ENCODE results near the gene ARVCF. TPM values are rescaled to one million over a fixed set of nuclear protein-coding genes. Genes with fewer than 3 reads are reported as not detected.

The ARVCF gene
- total RNA-seq, 3 donors from 2014 or later: 11.2 to 15.3 (median 15.1) TPM

DNA sequence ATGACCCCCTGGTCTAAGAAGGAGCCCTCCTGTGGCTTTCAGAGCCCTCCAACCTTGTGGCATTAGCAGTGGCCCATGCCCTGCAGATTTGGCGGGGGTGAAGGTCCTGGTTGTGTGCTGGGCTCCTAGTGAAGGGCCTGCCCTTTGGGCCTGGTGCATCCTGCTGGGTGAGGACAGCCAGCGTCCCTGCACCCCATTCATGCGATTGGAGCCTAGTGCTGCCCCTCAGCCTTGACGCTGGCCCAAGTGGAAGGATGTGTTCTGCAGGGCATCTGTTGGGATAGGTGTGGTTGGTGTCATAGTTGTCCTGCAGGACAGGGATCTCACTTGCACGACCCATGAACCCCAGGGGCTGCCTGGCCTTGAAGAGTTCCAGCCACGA is 35.3 kb upstream of the ARVCF start:
- no peaks in the 10 kb centered on the region for H3K4me1 ChIP-seq (ENCODE audit: low read depth)
- no peak for DNase-seq
- ATAC-seq: no peak
- H3K36me3 ChIP-seq (ENCODE audit: low read depth): peaks cover 4% of the 10 kb centered on the region
- TF ChIP-seq, protein P1, sequence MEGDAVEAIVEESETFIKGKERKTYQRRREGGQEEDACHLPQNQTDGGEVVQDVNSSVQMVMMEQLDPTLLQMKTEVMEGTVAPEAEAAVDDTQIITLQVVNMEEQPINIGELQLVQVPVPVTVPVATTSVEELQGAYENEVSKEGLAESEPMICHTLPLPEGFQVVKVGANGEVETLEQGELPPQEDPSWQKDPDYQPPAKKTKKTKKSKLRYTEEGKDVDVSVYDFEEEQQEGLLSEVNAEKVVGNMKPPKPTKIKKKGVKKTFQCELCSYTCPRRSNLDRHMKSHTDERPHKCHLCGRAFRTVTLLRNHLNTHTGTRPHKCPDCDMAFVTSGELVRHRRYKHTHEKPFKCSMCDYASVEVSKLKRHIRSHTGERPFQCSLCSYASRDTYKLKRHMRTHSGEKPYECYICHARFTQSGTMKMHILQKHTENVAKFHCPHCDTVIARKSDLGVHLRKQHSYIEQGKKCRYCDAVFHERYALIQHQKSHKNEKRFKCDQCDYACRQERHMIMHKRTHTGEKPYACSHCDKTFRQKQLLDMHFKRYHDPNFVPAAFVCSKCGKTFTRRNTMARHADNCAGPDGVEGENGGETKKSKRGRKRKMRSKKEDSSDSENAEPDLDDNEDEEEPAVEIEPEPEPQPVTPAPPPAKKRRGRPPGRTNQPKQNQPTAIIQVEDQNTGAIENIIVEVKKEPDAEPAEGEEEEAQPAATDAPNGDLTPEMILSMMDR (IDR thresholded peaks at IDR 0.05): no peak
- intact Hi-C loops (cut with DNase I, micrococcal nuclease): no loop called here
- H3K9me3 ChIP-seq: no peaks in the 10 kb centered on the region
- no peak overlapping the region for H3K4me3 ChIP-seq

DNA sequence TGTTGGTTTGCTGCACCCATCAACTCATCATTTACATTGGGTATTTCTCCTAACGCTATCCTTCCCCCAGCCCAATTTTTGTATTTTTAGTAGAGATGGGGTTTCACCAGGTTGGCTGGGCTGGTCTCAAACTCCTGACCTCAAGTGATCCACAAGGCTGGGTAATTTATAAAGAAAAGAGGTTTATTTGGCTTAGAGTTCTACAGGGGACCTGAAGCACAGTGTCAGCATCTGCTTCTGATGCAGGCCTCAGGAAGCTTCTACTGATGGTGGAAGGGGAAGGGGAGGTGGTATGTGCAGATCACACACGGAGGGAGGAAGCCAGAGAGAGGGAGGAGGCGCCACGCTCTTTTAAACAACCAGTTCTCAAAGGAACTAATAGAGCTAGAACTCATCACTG is 30.1 kb upstream of the ARVCF start:
- TF ChIP-seq, protein P1 (IDR thresholded peaks at IDR 0.05): no peak
- Histone ChIP-seq H3K4me3 (no peak overlapping the region), H3K4me1 (ENCODE audit: low read depth) (no peaks in the 10 kb centered on the region), H3K9me3 (no peaks in the 10 kb centered on the region), H3K36me3 (ENCODE audit: low read depth) (no peaks in the 10 kb centered on the region)
- ATAC-seq (no peak), DNase-seq (no peak)
- intact Hi-C loops (cut with DNase I, micrococcal nuclease): no loop called here

DNA sequence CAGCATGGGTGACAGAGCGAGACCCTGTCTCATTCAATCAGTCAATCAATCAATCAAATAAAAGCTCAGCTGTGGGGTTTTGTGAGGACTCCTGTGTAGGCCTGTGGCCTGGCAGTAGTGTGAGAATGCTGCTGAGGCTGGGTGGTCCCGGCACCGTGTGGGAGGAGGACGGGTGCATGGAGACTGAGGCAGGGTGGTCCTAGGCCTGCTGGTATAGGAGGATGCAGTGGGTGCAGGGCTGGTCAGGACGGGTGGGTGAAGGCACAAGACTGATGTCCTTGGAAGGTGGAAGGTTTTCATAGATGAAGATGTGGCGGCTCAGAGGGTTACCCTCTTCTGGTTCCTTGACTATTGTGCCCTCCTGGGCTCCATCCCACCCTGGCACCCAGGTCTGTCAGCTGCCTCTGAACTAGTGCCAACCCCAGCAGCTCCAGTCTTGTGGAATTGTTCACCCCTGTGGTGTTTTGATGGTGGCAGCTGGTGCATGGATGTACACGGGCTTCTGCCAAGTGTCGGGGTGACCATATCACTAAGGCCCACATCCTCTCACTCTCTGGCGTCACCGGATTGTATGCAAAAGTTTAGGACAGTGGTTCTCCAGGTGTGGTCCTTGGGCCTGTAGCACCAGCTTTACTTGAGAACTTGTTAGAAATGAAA is 28.0 kb upstream of the ARVCF start:
- H3K4me3 ChIP-seq: no peak overlapping the region
- intact Hi-C loops (cut with DNase I, micrococcal nuclease): no loop called here
- TF ChIP-seq, protein P1 (IDR thresholded peaks at IDR 0.05): no peak
- no peak for DNase-seq
- H3K36me3 ChIP-seq (ENCODE audit: low read depth): no peaks in the 10 kb centered on the region
- ATAC-seq: no peak
- no peaks in the 10 kb centered on the region for H3K4me1 ChIP-seq (ENCODE audit: low read depth)
- no peaks in the 10 kb centered on the region for H3K9me3 ChIP-seq

DNA sequence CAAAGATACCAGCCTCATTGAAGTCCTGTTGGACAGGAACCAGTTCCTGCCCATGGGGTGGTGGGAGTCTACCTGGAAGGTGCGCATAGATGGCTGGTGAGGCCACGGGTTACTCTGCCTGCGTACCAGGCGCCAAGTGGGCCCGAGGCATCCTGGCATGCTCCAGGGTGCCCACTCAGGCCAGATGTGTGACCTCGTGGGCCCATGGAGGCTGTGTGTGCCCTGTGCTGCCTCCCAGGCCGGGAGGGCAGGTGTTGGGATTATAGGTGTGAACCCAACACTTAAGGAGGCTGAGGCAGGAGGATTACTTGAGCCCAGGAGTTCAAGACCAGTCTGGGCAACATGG is 27.3 kb upstream of the ARVCF start:
- Histone ChIP-seq H3K9me3 (no peaks in the 10 kb centered on the region), H3K4me3 (no peak overlapping the region), H3K36me3 (ENCODE audit: low read depth) (no peaks in the 10 kb centered on the region), H3K4me1 (ENCODE audit: low read depth) (no peaks in the 10 kb centered on the region)
- DNase-seq (no peak), ATAC-seq (no peak)
- TF ChIP-seq, protein P1 (IDR thresholded peaks at IDR 0.05): no peak
- intact Hi-C loops (cut with DNase I, micrococcal nuclease): no loop called here

DNA sequence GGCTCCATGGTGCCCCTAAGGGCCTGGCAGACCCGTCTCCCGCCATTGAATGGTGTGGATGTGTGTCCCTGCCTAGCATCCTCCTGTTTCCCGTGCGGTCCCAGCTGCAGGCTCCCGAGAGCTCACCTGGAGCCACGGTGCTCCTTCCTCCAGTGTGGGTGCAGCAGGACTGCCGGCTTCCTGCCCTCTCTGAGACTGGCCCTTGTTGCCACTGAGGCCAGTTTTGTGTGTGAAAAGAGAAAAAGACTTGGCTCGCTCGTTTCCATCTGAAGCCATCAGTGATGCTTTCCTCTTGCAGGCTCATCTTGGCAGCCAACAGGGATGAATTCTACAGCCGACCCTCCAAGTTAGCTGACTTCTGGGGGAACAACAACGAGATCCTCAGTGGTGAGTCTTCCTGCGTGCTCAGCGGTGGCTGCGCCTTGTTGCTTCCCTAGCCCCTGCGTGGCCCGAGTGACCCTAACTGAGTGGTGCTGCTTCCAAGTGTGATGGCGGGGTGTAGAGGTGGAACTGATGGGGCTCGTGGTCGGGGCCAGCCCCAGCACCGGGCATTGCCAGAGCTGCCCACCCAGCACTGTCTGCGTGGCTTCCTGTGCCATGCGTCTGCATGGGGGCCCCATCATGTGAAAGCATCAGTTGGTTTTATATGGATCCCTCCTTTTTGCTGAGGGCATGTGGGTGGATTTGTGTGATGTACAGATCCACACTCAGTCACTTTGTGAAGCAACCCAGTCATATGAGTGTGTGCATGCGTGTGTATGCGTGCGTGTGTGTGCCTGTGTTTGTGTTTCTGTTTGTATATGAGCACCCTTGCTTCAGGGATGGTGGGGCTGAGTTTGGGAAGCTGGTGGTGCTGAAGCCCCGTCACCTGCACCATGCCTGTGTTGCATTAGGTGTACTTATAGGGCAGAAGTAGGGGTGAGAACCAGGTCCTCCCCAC is 26.7 kb upstream of the ARVCF start:
- Histone ChIP-seq H3K4me1 (ENCODE audit: low read depth) (no peaks in the 10 kb centered on the region), H3K4me3 (no peak overlapping the region), H3K9me3 (no peaks in the 10 kb centered on the region), H3K36me3 (ENCODE audit: low read depth) (no peaks in the 10 kb centered on the region)
- intact Hi-C loops (cut with DNase I, micrococcal nuclease): no loop called here
- ATAC-seq (no peak), DNase-seq (no peak)
- TF ChIP-seq, protein P1 (IDR thresholded peaks at IDR 0.05): no peak
